Stimulated activated CD8-positive, alpha-beta memory T cell treated with anti-CD3 and anti-CD28 coated beads, Interleukin-15, amount 100 ng/mL, for 4 hours (primary cell): ENCODE measurements around the gene GLOD5.

Source experiments
- DNase-seq, 2 donors: peaks; one replicate each; pipeline ENCODE4 v3.0.0-alpha.2; 2020; ENCODE audit warnings: low read depth in 2 of 2

Gene GLOD5

DNA sequence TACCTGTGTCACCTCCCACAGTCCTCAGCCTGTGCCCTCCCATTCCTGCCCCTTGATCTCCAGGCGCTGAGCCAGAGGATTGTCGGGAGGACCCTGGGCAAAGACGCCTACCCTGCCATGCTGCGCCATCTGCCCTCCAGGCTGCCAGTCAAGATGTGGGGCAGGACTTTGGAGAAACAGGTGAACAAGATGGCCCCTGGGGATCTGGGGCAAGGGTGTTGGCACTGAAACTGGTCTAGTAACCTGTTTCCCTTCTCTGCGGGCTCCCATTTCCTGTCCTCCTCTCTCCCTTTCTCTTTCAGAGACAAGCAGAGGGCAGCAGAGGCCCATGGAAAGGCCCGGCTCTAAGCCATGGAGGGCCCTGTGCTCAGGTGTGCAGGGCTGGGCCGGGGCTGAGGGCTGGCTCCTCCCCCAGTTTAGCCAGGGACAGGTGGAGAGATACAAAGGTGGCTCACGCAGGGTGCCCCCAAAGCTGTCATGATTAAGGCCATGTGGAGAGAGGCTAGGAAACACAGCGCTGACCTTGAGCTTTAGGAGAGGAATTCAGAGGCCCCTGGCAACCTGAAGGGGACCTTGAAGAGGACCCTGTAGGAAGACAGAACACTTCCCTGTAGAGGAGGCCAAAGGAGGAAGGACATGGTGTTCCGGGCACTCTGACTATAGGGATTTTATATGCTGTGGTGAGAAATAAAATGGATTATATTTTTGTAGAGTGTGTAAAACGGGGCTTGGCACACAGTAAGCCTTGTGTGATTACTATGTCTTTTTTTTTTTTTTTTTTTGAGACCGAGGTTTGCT, at the start of gene GLOD5:
Gene GLOD5 (plus strand): TSS at position 74 of the 798 bp plus-strand sequence. CDS start 44 bp downstream, at position 118.
- DNase-seq = no peak

- no peak for DNase-seq
These were observed 49.5 kb upstream of the GLOD5 start for GRCh38 chrX:48711929-48712505.

- no peak for DNase-seq
These were observed 47.7 kb upstream of the GLOD5 start for GRCh38 chrX:48713847-48714246.

GRCh38 chrX:48714573-48714972, 47.0 kb upstream of the GLOD5 start:
- DNase-seq = no peak

- DNase-seq = no peak
These were observed 46.5 kb upstream of the GLOD5 start for GRCh38 chrX:48715072-48715471.

GRCh38 chrX:48715876-48716502, 45.6 kb upstream of the GLOD5 start:
- DNase-seq = no peak

DNA sequence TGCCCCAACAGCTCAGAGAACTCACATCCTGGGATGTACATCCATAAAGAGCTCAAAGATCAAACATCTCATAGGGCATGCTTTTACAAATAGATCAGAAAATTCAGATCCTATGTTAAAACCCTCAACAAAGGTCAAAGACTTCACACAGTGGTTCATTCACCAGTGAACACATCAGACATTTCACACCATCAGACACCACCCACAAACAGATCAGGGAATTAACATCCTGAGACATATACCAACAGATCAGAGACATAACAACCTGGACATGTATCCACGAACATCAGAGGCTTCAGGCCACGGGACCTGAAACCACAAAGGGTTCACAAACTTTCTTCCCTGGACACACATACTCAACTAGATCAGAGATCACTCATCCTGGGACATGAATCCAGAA, 41.6 kb upstream of the GLOD5 start:
- DNase-seq = no peak

DNA sequence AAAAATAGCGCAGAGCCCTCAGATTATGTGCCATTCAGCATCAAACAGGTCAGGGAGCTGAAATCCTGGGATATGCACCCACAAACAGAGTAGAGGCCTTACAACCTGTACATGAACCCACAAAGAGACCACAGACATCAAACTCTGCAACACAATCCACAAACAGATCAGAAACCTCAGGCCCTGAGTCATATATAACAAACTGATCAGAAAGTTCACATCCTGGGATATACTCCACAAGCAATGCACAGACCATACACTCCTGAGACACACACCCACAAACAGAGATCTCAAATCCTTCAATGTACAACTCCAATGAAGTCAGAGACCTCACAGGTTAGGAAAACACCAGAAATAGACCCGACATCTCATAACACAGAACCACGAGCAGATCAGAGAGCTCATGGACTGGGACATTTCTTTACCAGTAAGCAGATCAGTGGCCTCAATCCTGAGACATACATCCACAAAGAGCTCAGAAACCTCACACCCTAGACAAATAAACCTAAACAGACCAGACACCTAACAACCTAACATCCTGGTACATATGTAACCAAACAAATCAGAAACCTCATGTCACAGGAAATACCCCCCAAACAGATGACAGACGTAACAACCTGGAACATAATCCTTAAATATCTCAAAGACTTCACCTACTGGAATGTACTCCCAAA, 40.8 kb upstream of the GLOD5 start:
- DNase-seq = no peak

DNA sequence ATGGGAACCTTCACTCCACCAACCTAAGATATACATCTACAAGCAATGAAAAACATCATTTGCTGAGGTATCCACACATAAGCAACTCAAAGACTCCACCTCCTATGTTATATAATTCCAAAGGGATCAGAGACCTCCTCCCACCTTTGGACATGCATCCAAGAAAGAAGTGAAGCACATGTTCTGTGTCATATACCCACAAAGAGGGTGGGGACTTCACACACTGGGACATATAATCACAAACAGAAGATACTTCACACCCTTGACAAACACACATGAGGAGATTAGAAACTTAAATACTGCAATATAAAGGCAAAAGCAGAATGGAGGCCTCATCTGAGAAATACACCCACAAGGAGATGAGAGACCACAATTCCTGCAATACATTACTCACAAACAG, 39.6 kb upstream of the GLOD5 start:
- DNase-seq = no peak

GRCh38 chrX:48726596-48726995, 35.0 kb upstream of the GLOD5 start:
- no peak for DNase-seq

DNA sequence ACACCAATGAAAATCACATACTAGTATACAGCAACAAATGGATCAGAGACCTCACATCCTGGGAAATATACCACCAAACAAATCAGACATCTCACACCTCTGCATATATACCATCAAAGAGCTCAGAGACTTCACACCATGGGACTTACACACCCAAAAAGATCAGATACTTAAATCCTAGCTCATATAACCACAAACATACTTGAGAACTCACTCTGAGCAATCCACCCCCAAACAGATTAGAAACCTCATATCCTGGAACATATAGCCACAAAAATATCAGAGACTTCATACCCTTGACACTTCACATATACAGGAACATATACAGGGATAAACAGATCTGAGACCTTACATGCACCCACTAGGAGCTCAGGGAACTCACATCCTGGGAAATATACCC, 32.9 kb upstream of the GLOD5 start:
- no peak for DNase-seq

GRCh38 chrX:48736303-48736702, 25.2 kb upstream of the GLOD5 start:
- no peak for DNase-seq

DNA sequence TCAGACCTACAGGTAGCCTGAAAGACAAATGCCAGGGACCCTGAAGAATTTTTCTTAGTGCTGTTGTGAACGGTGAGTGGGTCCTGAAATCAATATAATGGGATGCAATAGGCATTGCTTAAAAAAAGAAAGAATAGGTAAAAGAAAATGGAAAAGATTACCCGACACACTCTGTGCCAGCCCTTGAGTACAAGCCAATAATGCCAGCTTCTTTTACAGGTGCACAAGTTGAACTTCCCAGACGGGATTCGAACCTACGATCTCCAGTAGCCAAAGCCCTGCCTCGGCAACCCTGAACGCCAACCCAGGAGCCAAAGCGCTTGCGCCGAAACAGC, 24.7 kb upstream of the GLOD5 start:
- no peak for DNase-seq

GRCh38 chrX:48737213-48737938, 24.2 kb upstream of the GLOD5 start:
- peak; percentile 69 to 81 for DNase-seq

DNA sequence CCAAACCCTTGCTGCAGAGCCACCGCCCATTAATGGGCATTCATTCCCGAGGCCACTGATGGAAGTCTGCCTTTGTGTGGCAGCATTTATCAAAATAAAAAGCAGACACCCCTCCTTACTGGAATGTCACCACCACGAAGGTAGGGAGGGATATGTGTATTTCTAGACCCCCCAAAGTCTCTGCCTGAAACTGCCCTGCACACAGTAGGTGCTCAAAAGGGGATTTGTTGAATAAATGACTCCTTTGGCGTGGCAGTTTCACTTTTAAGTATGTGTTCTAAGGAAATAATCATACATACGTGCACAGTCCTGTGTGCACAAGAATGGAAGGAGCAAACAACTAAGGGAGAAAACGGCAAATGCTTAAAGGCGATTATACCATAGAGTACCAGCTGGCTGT, 23.6 kb upstream of the GLOD5 start:
- no peak for DNase-seq

DNA sequence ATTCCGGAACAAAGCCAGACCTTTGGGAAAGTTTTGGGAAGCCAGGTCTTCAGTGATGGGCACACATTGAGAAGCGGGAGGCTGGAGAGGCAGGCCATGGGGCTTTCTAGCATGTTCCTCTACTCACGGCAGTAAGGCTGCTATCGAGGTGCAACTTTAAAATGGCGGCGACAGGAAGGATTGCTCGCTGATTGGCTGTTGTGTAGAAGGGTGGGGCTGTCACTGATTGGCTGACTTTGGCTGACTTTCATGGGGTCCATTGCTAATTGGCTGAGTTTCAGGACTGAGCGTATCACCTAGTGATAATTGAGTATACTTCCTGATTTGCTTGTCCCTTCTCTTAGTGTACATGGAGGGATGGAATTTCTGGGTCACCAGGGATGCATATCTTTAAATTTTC, 19.7 kb upstream of the GLOD5 start:
- no peak for DNase-seq

DNA sequence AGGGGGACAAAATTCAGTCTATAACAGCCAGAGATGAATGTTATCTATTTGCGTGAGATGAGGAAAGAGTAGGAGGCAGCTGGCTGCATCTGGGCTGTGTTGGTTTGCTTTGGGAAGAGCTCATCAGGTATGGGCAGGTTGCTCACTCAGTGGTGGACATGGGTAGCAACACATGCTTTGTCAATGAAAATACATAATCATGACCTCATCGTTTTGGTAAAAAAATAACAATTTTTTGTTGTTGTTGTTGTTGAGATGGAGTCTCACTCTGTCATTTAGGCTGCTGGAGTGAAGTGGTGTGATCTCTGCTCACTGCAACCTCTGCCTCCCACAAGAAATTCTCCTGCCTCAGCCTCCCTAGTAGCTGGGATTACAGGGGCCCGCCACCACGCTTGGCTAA, 16.3 kb upstream of the GLOD5 start:
- no peak for DNase-seq

DNA sequence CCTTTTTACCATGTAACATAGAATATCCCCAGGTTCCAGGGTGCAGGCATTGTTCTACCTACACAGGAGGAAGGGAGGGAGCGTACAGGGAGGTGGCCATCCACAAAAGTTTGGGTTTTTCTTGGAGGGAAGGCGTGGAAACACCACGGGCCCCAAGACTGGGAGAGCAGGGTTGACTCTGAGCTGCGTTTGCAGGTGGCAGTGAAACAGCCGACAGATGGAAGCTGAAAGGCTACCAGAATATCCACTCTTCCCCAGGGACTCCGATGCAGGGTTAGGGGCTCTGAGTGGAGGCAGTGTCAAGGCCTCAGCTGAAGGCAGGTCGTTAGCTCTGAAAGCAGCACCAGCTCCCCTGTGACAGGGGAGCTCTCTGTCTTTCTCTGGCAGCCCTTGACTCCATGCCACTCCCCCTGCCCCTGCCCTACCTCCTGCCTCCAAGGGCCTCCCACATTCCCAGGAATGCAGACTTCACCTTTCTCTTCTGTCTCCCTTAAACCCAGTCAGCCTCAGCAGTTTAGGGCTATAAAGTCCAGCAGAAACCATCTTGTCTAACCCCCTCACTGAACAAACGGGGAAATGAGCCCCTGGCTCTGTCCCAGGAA, 14.0 kb upstream of the GLOD5 start:
- no peak for DNase-seq

GRCh38 chrX:48749182-48749581, 12.4 kb upstream of the GLOD5 start:
- DNase-seq = no peak

DNA sequence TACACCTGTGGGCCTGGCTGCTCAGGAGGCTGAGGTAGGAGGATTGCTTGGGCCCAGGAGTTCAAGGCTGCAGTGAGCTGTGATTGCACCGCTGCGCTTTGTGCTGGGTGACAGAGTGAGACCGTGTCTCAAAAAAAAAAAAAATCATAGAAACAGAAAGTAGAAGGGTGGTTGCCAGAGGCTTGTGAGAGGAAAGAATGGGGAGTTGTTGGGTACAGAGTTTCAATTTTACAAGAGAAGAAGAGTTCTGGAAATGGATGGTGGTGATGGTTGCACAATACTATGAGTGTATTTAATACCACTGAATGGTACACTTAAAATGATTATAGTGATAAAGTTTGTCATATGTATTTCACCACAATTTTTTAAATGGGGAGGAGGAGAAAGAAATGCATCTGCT, 10.2 kb upstream of the GLOD5 start:
- no peak for DNase-seq

GRCh38 chrX:48752498-48752897, 9.0 kb upstream of the GLOD5 start:
- no peak for DNase-seq
